Skin of body (tissue), 2 donors: ENCODE measurements around the gene SSC5D. TPM values are rescaled to one million over a fixed set of nuclear protein-coding genes. Genes with fewer than 3 reads are reported as not detected.

Experiments
- DNase-seq: peaks from one replicate; lab custom pipeline; 2025; lab: John Stamatoyannopoulos, UW
- total RNA-seq: library from RNA; depleted of rRNA; stranded (reverse); fragments of >200 nt; gene quantifications from one replicate; pipeline ENCODE4 v1.2.3, GENCODE V29; 2014

Gene SSC5D
- total RNA-seq, 1 donor from 2014 or later: 16.5 TPM

DNA sequence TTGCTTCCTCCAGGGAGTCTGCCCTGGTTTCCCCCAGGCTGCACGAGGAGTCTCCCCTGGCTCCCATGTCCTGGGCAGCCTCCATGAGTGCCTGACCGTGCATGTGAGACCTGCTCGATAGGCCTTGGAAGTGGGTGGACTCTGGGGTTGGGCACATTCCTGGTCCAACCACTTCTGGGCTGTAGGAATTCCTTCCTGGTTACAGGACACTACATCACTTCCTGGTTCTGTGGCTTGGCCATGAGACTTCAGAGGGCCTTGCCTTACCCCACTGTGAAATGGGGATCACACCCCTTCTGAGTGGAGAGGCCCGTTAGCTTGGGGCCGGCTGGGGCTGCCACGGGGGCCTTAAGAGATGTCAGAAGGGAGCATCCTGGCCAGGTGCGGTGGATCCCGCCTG lies 15.8 kb upstream of the SSC5D start:
- no peak for DNase-seq

GRCh38 chr19:55473225-55474012 lies 14.8 kb upstream of the SSC5D start:
- DNase-seq: no peak

DNA sequence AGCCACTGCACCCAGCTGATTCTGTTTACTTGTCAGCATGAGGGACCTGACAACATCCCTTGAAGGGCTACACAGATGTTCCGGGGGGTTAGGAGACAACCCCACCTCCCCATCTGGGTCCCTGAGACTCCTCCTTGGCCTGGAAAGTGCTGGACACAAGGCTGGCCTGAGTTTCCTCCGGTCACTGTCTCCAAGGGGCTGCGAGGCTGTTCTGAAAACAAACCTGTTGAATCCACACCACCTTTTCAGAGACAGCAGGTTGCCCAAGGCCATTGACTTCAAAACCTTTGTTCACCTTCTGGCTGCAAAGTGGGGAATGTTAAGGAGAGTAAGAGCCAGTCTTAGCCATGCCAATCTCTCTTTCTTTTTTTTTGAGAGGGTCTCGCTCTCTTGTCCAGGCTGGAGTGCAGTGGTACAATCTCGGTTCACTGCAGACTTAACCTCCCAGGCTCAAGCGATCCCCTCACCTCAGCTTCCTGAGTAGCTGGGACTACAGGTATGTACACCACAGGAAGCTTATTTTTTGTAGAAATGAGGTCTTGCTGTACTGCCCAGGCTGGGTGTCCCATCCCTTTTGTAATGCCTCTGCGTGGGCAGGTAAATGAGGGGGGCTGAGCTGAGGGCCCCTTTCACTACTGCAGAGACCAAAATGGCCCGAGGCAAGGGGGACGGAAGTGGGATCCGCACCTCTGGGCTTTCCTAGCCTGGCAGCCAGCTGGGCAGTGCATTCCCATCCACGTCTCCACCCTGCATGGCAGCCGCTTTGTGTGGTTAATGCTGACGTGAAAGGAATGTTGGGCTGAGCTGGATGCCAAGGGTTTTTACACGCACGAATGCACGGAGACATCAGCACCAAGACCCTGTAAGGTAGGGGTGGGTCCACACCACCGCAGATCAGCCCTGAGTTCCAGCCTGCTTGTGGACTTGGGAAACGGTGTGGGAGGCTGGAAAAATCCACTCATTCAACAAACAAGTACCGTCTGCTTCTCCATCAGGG lies 13.7 kb upstream of the SSC5D start:
- no peak for DNase-seq

DNA sequence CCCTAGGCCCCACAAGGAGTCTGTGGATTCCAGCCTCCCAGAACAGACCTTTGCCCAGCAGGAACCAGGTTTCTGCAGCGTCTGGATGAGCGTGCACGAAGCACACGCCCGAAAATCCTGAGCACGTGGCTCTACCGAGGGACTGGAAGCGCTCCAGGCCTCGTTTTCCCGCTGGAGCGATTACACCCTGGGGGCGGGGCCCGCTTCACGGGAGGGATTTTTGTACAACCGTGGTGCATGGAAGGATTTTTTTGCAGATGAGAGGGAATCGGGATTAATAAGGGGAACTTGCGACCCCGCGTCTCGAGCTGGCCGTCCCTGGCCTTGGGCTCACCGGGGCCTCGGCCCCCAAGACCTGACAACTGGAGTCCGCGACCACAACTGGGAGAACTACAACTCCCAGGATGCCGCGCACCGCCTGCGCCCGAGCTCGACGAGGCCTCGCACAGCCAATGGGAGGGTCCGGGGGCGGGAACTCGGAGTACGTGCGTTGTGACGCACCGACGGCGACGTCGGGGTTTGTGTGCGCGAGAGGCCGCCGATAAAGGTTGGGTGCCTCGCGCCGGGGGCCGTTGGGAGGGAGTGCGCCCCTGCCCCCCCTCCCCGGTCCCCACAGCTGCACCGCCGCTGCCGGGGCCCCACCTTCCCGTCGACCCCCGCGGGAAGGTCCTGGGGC lies 12.0 kb upstream of the SSC5D start, which contains the start of gene ZNF628:
Gene ZNF628, plus strand, starts transcription at position 518 of the 676 bp plus-strand sequence. CDS start 3,294 bp downstream, outside the sequence.
- DNase-seq: peak; percentile 96

GRCh38 chr19:55477905-55478304 lies 10.3 kb upstream of the SSC5D start:
- no peak for DNase-seq

DNA sequence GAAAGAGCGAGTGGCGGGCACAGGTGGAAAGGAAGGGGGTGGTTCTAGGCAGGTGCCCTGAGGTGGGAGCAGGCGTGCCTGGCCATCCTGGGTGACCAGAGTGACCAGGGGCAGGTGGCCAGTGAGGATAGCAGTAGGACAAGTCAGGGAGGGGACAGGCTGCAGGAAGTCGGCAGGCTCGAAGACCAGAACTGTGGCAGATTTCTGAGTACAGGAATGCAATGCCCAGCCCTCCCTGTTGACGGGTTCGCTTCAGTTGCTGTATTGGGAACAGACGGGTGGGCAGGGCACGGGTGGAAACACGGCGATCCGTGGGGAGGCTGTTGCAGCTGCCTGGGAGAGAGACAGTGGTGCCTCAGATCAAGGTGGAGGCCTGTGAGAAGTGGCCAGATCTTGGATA lies 9.9 kb upstream of the SSC5D start:
- no peak for DNase-seq

- DNase-seq: no peak
These were observed 9.2 kb upstream of the SSC5D start for GRCh38 chr19:55479045-55479444.

DNA sequence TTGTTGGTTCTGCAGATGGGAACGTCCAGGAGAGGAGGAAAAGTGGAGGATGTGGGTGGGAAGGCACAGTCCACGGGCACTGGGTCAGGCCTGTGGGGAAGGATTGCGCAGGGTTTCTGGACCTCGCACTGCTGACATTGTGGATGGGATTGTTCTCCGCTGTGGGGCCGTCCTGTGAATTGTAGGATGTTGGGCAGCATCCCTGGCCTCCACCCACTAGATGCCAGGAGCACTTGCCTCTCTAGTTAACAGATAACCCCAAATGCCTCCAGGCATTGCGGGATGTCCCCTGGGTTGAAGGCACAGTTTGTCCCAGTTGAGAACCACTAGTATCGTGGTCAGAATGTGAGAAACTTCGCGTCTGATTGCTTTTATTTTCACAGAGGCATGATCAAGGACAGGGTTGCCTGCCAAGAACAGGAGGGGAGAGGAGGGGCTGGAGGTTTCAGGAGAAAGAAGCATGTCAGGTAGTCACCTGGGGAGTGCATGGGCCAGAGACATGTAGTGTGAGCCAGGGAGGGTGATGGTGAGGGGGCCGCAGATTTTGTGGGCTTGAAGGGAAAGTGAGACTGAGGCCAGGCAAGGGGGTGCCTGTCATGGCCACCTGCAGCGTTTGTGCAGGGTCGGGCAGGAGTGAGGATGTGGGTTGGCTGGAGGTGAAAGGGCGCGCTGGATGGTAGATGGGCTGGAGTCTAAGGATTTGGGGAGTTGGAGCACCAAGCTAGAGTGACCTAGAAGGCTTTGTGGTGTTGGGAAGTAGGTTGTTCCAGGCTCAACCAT lies 8.6 kb upstream of the SSC5D start:
- no peak for DNase-seq

GRCh38 chr19:55481148-55481793 lies 7.0 kb upstream of the SSC5D start:
- no peak for DNase-seq

- no peak for DNase-seq
These were observed 6.5 kb upstream of the SSC5D start for GRCh38 chr19:55481794-55482155.

GRCh38 chr19:55482156-55482961 lies 5.9 kb upstream of the SSC5D start:
- no peak for DNase-seq

DNA sequence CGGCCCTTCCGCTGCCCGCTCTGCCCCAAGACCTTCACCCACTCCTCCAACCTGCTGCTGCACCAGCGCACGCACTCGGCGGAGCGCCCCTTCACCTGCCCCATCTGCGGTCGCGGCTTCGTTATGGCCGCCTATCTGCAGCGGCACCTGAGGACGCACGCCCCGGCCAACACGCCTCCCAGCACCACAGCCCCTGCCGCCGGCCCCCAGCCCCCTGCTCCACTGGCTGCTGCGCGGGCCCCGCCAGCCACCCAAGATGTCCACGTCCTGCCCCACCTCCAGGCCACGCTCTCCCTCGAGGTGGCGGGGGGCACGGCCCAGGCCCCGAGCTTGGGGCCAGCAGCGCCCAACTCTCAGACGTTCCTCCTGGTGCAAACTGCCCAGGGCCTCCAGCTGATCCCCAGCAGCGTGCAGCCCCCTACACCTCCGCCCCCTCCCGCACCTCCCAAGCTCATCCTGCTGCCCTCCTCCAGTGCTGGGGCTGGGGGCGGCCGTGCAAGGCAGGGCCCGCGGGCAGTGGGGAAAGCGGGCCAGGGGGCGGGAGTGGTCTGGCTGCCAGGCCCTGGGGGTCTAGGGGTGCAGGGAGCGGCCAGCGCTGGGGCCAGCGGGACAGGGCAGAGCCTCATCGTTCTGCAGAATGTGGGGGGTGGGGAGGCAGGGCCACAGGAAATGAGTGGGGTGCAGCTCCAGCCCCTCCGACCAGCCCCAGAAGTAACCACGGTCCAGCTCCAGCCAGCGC lies 5.1 kb upstream of the SSC5D start:
- DNase-seq: no peak

GRCh38 chr19:55483706-55484592 lies 4.3 kb upstream of the SSC5D start:
- DNase-seq: no peak

DNA sequence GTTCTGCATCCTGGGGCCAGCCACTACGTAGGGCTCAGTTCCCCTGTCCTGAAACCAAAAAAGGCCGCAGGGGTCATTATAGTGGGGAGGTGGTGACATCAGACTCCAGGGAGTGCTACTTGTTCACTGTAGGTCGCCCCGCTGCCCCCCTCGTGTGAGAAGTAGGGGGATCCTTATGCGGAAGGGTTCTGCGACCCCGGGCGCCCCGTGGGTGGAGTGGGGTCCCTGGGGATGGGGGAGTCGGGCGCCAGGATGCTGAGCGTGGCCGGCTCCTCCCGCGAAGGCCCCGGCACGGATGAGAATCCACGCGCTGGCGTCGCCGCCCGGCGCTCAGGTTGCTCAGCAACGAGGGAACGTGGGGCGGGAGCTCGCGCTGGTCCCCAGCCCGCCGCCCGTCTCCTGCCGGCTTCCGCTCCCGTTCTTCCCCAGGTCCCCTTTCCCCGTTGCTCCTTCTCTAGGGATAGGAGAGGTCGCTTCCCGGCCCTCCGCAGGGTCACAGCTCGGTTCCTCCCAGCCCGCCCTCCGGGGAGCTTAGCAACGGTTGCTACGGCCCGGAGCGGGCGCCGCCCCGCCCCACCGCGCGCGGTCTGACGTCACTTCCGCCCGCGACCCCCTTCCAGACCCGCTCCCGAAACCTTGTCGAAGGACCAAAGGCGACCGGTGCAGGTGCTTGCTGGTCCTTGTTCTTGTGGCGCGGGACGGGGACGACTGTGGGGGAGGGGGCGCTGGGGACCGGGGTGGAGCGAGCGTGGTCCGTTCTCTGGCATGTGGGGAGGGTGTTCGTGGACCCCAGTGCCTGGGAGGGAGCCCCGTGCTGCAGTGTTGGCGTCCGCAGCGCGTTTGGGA lies 3.4 kb upstream of the SSC5D start, which contains the start of gene NAT14:
Gene NAT14, plus strand, starts transcription at position 596 of the 846 bp plus-strand sequence. CDS start 521 bp downstream, outside the sequence.
- peak; percentile 44 for DNase-seq

DNA sequence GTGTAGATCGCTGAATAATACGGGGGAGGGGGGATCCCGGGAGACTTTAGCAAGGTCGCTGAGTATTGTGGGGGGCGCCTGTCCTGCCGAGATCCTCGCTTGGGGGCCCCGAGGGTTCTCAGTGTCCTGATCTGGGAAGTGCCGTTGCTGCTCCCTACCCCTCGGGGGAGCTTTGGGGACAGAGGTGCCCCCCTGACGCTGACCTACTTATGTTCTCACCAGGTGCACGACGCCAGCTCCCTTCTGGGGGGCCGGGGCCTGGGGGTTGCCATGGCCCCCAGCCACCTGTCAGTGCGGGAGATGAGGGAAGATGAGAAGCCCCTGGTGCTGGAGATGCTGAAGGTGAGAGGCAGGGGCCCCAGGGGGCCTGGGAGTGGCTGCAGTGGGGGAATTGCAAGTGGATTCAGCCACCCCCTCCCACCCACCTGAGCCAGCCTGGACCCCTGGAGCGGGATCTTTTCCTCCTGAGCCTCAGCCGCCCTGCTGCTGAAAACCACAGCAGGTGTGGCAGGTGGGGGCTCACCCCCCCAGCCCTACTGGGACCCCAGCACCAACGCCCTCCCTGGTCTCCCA lies 2.7 kb upstream of the SSC5D start:
- no peak for DNase-seq
